Testis (tissue), 2 donors: ENCODE results near the gene SOAT2.

ENCODE experiments used
- POLR2A ChIP-seq: fragments of 450-650 bp; IDR thresholded peaks from one replicate; pipeline ENCODE4 v1.6.1; 2017; ENCODE audit warnings: antibody characterized with exemption, mild to moderate bottlenecking, moderate library complexity
- TF ChIP-seq, protein P1 (sequence below), 3 experiments: fragments of 450-650 bp in 2 of 3; fragments of 200-600 bp in 1 of 3; sonication (generic) in 1 of 3; IDR thresholded peaks; one replicate each; pipeline ENCODE4 v1.5.1; 2016 to 2019; ENCODE audit warnings: antibody characterized with exemption in 3 of 3, mild to moderate bottlenecking in 2 of 3, moderate library complexity in 1 of 3

DNA sequence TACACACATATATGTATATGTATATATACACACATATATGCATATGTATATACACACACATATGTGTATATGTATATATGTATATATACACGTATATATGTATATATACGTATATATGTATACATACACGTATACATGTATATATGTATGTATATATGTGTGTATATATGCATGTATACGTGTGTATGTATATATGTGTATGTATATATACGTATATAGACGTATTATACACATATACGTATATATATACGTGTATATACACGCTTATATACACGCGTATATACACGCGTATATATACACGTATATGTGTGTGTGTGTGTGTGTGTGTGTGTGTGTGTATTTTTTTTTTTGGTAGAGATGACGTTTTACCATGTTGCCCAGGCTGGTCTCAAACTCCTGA, 44.4 kb downstream of the SOAT2 start:
- TF ChIP-seq, protein P1, sequence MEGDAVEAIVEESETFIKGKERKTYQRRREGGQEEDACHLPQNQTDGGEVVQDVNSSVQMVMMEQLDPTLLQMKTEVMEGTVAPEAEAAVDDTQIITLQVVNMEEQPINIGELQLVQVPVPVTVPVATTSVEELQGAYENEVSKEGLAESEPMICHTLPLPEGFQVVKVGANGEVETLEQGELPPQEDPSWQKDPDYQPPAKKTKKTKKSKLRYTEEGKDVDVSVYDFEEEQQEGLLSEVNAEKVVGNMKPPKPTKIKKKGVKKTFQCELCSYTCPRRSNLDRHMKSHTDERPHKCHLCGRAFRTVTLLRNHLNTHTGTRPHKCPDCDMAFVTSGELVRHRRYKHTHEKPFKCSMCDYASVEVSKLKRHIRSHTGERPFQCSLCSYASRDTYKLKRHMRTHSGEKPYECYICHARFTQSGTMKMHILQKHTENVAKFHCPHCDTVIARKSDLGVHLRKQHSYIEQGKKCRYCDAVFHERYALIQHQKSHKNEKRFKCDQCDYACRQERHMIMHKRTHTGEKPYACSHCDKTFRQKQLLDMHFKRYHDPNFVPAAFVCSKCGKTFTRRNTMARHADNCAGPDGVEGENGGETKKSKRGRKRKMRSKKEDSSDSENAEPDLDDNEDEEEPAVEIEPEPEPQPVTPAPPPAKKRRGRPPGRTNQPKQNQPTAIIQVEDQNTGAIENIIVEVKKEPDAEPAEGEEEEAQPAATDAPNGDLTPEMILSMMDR (IDR thresholded peaks at IDR 0.05), result no peak
- TF ChIP-seq POLR2A, result no peak
